ENCODE results near the gene SPINK2.

Gene SPINK2

DNA sequence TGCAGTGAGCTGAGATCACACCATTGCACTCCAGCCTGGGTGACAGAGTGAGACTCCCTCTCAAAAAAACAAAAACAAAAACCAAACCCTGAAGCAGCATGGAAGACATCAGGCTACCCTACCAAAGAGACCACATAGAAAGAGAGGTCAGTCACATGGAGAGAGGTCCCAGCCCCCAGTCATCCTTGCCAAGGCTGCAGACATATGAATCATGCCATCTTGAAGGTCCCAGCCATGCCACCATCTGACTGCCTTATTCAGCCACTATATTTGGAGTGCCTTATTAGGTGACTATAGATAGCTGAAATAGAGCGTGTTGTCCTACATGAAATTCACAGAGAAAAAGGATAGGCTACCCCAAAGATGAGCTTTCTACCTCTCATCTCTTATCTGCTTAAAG is 48.2 kb downstream of the SPINK2 start:
- no peak overlapping the region for H3K4me3 ChIP-seq (ENCODE audit: insufficient read depth, low read depth, low read length)
- no peaks in the 10 kb centered on the region for H3K4me1 ChIP-seq (ENCODE audit: control insufficient read depth, insufficient read depth, low read length)
- no peak overlapping the region for H3K27ac ChIP-seq (ENCODE audit: insufficient read depth, low read depth, low read length, poor library complexity, severe bottlenecking)
- WGBS, 2 experiments = 77% methylated on average over 1 of the region's 1 CpG; no CpG with 5 or more reads in 1 of the 2 experiments
- no peaks in the 10 kb centered on the region for H3K27me3 ChIP-seq (ENCODE audit: control insufficient read depth, insufficient read depth, low read length, poor library complexity, severe bottlenecking)
- H3K36me3 ChIP-seq (ENCODE audit: control insufficient read depth, insufficient read depth, low read length) = no peaks in the 10 kb centered on the region
- no peaks in the 10 kb centered on the region for H3K9me3 ChIP-seq (ENCODE audit: control insufficient read depth, low read length)

DNA sequence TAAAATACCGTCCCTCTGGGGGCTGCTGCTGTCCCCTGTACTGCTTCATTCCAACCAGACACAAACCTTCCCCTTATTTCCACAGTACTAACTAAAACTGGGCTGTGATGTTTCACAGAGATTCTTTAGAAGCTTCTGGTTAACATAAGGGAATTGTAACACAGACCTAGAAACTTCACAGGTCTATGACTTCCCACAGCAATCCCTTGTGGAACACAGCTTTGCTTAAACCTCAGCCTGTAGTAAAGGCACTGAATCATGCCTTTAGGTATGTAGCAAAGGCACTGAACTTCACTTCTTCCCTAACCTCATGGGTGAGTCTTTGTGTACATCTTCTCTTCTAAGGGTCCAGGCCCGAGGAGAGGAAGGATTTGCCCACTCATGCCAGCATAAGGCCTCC is 49.4 kb downstream of the SPINK2 start:
- no peaks in the 10 kb centered on the region for H3K27me3 ChIP-seq (ENCODE audit: control insufficient read depth, insufficient read depth, low read length, poor library complexity, severe bottlenecking)
- H3K36me3 ChIP-seq (ENCODE audit: control insufficient read depth, insufficient read depth, low read length) = no peaks in the 10 kb centered on the region
- H3K4me1 ChIP-seq (ENCODE audit: control insufficient read depth, insufficient read depth, low read length) = no peaks in the 10 kb centered on the region
- H3K27ac ChIP-seq (ENCODE audit: insufficient read depth, low read depth, low read length, poor library complexity, severe bottlenecking) = no peak overlapping the region
- H3K4me3 ChIP-seq (ENCODE audit: insufficient read depth, low read depth, low read length) = no peak overlapping the region
- 75 to 79% methylated on average over 2 of the region's 2 CpGs for WGBS, 2 experiments
- H3K9me3 ChIP-seq (ENCODE audit: control insufficient read depth, low read length) = no peaks in the 10 kb centered on the region

DNA sequence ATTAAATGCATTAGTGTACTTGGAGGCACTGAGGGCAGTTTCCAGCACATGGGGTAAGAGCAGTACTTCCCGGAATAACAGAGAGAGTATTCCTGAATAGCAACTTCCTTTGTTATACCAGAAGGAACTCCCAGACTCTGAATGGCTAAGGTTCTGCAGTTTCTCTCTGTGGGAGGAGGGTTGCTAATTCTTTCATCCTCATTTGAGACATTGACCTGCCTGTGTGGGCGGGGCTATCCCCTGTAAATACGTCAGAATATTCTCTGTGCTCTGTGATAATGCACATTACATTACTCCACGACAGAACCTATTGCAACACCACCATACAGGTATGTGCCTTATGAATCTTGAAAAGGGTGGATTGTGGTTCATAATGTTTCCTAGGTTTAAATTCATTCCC is 52.7 kb downstream of the SPINK2 start:
- no peak overlapping the region for H3K4me3 ChIP-seq (ENCODE audit: insufficient read depth, low read depth, low read length)
- H3K36me3 ChIP-seq (ENCODE audit: control insufficient read depth, insufficient read depth, low read length) = no peaks in the 10 kb centered on the region
- no peak overlapping the region for H3K27ac ChIP-seq (ENCODE audit: insufficient read depth, low read depth, low read length, poor library complexity, severe bottlenecking)
- WGBS, 2 experiments = 56 to 62% methylated on average over 3 to 4 of the region's 4 CpGs
- no peaks in the 10 kb centered on the region for H3K9me3 ChIP-seq (ENCODE audit: control insufficient read depth, low read length)
- H3K4me1 ChIP-seq (ENCODE audit: control insufficient read depth, insufficient read depth, low read length) = no peaks in the 10 kb centered on the region
- no peaks in the 10 kb centered on the region for H3K27me3 ChIP-seq (ENCODE audit: control insufficient read depth, insufficient read depth, low read length, poor library complexity, severe bottlenecking)

DNA sequence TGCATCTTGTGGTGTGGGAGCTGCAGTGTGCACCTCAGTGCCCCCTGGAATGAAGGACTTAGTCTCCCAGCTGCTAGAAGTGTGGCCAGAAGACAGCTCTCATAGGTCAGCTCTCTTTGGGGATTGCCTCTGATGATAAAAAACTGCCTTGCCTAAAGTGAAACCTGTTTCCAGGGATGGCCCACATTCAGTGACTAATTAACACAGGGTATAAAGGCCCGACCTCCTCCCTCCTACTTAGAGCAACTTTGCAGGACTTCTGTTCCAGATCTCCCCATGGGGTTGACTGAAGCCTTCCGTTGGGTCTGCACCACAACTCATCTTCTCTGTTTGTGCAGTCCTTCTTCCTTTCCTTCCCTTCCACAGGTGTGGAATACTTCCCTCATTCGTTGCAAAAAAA is 53.2 kb downstream of the SPINK2 start:
- 52 to 56% methylated on average over 3 of the region's 3 CpGs for WGBS, 2 experiments
- H3K4me1 ChIP-seq (ENCODE audit: control insufficient read depth, insufficient read depth, low read length) = no peaks in the 10 kb centered on the region
- no peak overlapping the region for H3K27ac ChIP-seq (ENCODE audit: insufficient read depth, low read depth, low read length, poor library complexity, severe bottlenecking)
- no peak overlapping the region for H3K4me3 ChIP-seq (ENCODE audit: insufficient read depth, low read depth, low read length)
- H3K27me3 ChIP-seq (ENCODE audit: control insufficient read depth, insufficient read depth, low read length, poor library complexity, severe bottlenecking) = no peaks in the 10 kb centered on the region
- no peaks in the 10 kb centered on the region for H3K36me3 ChIP-seq (ENCODE audit: control insufficient read depth, insufficient read depth, low read length)
- no peaks in the 10 kb centered on the region for H3K9me3 ChIP-seq (ENCODE audit: control insufficient read depth, low read length)

DNA sequence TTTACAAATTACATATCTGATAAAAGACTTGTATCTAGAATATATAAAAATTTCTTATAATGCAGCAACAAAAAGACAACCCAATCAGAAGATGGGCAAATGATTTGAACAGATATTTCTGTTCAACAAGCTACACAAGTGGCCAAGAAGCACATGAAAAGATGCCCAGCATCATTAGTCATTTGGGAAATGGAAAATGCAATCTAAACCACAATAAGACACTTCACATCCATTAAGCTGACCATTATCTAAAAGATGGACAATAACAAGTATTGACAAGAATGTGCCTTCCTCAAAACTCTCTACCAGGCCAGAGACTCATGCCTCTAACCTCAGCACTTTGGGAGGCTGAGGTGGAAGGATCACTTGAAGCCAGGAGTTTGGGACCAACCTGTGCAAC is 53.9 kb downstream of the SPINK2 start:
- no peak overlapping the region for H3K4me3 ChIP-seq (ENCODE audit: insufficient read depth, low read depth, low read length)
- no peaks in the 10 kb centered on the region for H3K4me1 ChIP-seq (ENCODE audit: control insufficient read depth, insufficient read depth, low read length)
- no peak overlapping the region for H3K27ac ChIP-seq (ENCODE audit: insufficient read depth, low read depth, low read length, poor library complexity, severe bottlenecking)
- H3K27me3 ChIP-seq (ENCODE audit: control insufficient read depth, insufficient read depth, low read length, poor library complexity, severe bottlenecking) = no peaks in the 10 kb centered on the region
- H3K9me3 ChIP-seq (ENCODE audit: control insufficient read depth, low read length) = no peaks in the 10 kb centered on the region
- no peaks in the 10 kb centered on the region for H3K36me3 ChIP-seq (ENCODE audit: control insufficient read depth, insufficient read depth, low read length)

DNA sequence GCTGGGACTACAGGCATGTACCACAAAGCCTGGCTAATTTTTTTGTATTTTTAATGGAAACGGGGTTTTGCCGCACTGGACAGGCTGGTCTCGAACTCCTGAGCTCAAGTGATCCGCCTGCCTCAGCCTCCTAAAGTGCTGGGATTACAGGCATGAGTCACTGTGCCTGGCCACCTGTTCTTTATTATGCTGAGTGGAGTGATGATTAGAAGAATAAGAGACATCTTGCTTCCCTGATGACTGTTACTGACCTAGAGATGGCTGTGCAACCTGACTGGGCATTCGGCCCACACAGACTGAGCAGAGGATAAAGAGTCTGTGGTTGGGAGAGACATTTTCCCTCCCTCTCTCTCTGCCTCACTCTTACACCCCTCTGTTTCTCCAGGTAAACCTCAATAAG is 56.7 kb downstream of the SPINK2 start:
- Histone ChIP-seq H3K9me3 (ENCODE audit: control insufficient read depth, low read length) (no peaks in the 10 kb centered on the region), H3K27ac (ENCODE audit: insufficient read depth, low read depth, low read length, poor library complexity, severe bottlenecking) (no peak overlapping the region), H3K27me3 (ENCODE audit: control insufficient read depth, insufficient read depth, low read length, poor library complexity, severe bottlenecking) (no peaks in the 10 kb centered on the region), H3K4me3 (ENCODE audit: insufficient read depth, low read depth, low read length) (no peak overlapping the region), H3K4me1 (ENCODE audit: control insufficient read depth, insufficient read depth, low read length) (no peaks in the 10 kb centered on the region), H3K36me3 (ENCODE audit: control insufficient read depth, insufficient read depth, low read length) (no peaks in the 10 kb centered on the region)
- 85 to 94% methylated on average over 5 of the region's 5 CpGs for WGBS, 2 experiments

DNA sequence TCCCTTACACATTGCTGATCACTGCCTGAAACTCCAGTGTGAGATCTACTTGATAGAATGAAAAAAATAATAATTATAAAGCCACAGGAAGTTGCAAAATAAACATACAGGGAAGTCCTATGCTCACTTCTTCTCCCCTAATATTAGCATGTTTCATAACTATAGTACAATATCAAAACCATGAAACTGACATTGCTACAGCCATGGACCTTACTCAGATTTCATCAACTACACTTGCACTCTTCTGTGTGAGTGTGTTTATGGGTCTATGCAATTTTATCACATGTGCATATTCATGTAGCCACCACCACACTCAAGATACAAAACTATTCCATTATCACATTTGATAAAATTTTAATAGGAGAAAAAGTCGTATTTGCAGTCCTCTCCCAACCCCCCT is 57.3 kb downstream of the SPINK2 start:
- 87 to 100% methylated on average over 1 of the region's 1 CpG for WGBS, 2 experiments
- no peaks in the 10 kb centered on the region for H3K4me1 ChIP-seq (ENCODE audit: control insufficient read depth, insufficient read depth, low read length)
- no peaks in the 10 kb centered on the region for H3K9me3 ChIP-seq (ENCODE audit: control insufficient read depth, low read length)
- no peaks in the 10 kb centered on the region for H3K36me3 ChIP-seq (ENCODE audit: control insufficient read depth, insufficient read depth, low read length)
- no peak overlapping the region for H3K4me3 ChIP-seq (ENCODE audit: insufficient read depth, low read depth, low read length)
- H3K27me3 ChIP-seq (ENCODE audit: control insufficient read depth, insufficient read depth, low read length, poor library complexity, severe bottlenecking) = no peaks in the 10 kb centered on the region
- no peak overlapping the region for H3K27ac ChIP-seq (ENCODE audit: insufficient read depth, low read depth, low read length, poor library complexity, severe bottlenecking)

DNA sequence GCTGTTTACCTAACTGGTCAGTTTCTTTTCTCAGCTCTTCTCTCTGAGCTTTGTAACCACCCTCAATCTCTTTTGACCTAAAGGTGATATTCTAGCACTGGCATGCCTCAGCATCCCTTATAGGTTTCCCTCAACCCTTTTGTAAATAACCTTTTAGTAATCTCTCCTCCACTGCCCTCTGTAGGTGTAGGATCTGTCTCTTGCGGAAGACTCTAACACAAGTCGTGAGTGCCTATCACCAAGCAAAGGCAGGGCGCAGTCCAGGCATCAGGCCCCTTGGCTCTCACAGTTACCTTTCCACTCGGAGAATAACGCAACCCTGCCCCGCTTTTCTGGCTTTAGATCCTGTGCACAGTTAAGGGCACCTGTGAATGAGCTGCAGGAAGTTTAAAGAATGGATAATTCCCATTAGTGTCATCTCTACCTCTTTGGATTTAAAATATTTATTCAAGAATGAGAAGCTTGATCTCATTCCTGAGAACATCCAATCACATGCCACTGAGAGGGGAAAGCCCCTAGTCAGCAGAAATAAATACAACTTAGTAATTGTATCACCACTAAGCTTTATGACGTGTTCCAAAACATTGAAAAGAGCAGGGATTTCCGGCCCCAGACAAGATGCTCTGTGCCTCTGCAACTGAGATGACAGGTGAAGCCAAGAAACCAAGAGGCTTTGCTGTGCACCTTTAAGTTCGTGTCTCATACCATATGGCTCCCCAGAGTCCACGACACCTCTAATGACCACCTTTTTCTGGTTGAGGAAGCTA is 58.8 kb downstream of the SPINK2 start:
- Histone ChIP-seq H3K4me1 (ENCODE audit: control insufficient read depth, insufficient read depth, low read length) (peaks cover 4% of the 10 kb centered on the region), H3K36me3 (ENCODE audit: control insufficient read depth, insufficient read depth, low read length) (no peaks in the 10 kb centered on the region)
- 87 to 90% methylated on average over 10 of the region's 10 CpGs for WGBS, 2 experiments

DNA sequence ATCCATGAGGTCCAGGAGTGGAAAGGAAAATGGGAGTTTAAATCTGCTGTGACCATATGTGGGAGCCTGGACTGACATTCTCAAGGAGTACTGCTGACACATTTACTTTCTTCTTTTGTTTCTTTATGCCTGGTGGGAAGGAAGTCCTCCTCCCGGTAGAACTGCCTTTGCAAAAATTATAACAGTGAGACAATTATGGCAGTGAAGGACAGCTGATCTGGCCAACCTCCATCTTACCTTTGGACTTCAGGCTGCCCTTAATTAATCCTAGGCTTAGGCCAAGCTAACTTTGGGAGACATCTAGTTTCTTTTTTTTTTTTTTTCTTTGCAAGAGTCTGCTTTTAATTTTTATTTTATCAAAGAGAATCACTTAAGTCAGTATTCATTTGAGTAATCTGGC is 61.3 kb downstream of the SPINK2 start:
- Histone ChIP-seq H3K36me3 (ENCODE audit: control insufficient read depth, insufficient read depth, low read length) (no peaks in the 10 kb centered on the region), H3K27ac (ENCODE audit: insufficient read depth, low read depth, low read length, poor library complexity, severe bottlenecking) (no peak overlapping the region), H3K9me3 (ENCODE audit: control insufficient read depth, low read length) (no peaks in the 10 kb centered on the region), H3K27me3 (ENCODE audit: control insufficient read depth, insufficient read depth, low read length, poor library complexity, severe bottlenecking) (no peaks in the 10 kb centered on the region), H3K4me1 (ENCODE audit: control insufficient read depth, insufficient read depth, low read length) (peaks cover 9% of the 10 kb centered on the region), H3K4me3 (ENCODE audit: insufficient read depth, low read depth, low read length) (no peak overlapping the region)
- WGBS, 2 experiments = 82 to 83% methylated on average over 1 of the region's 1 CpG

More for the DNA sequence above, 58.8 kb downstream of the SPINK2 start:
- H3K27me3 ChIP-seq (ENCODE audit: control insufficient read depth, insufficient read depth, low read length, poor library complexity, severe bottlenecking) = no peaks in the 10 kb centered on the region
- no peak overlapping the region for H3K4me3 ChIP-seq (ENCODE audit: insufficient read depth, low read depth, low read length)
- H3K9me3 ChIP-seq (ENCODE audit: control insufficient read depth, low read length) = no peaks in the 10 kb centered on the region
- H3K27ac ChIP-seq (ENCODE audit: insufficient read depth, low read depth, low read length, poor library complexity, severe bottlenecking) = no peak overlapping the region

All from ectodermal cell (in vitro differentiated cells).